Calu3 (cell line): ENCODE results near the gene CTXND1. TPM values are rescaled to one million over a fixed set of nuclear protein-coding genes. Genes with fewer than 3 reads are reported as not detected.

Source experiments
- BruUV-seq: library from RNA; stranded (reverse); fragments of 400-500 nt; replicated peaks from 2 replicates; lab custom pipeline; 2021; lab: Mats Ljungman, UMichigan
- CTCF ChIA-PET: fragments of 300-600 bp; sonication (Branson Sonifier 250); formaldehyde crosslinking; loops from one replicate; lab custom pipeline; 2022; ENCODE audit warnings: antibody characterized with exemption; lab: Charles Lee
- DNase-seq: peaks from one replicate; pipeline ENCODE4 v3.0.0; 2022
- H3K27ac Mint-ChIP-seq: one replicate; pipeline ENCODE4 v1.8.0; 2022; ENCODE audit warnings: mixed read lengths; ENCODE audit not compliant: unreplicated experiment
- H3K27me3 Mint-ChIP-seq: one replicate; pipeline ENCODE4 v1.8.0; 2022; ENCODE audit warnings: mixed read lengths; ENCODE audit not compliant: unreplicated experiment
- H3K36me3 Mint-ChIP-seq: one replicate; pipeline ENCODE4 v1.8.0; 2022; ENCODE audit warnings: mild to moderate bottlenecking, moderate library complexity, mixed read lengths; ENCODE audit not compliant: insufficient read depth, unreplicated experiment
- H3K4me1 Mint-ChIP-seq: one replicate; pipeline ENCODE4 v1.8.0; 2022; ENCODE audit warnings: mild to moderate bottlenecking, low read depth, mixed read lengths; ENCODE audit not compliant: unreplicated experiment
- H3K4me3 Mint-ChIP-seq: one replicate; pipeline ENCODE4 v1.8.0; 2022; ENCODE audit warnings: mild to moderate bottlenecking, low read depth, moderate library complexity, mixed read lengths; ENCODE audit not compliant: unreplicated experiment
- H3K9me3 Mint-ChIP-seq: one replicate; pipeline ENCODE4 v1.8.0; 2022; ENCODE audit warnings: low read depth, mixed read lengths; ENCODE audit not compliant: unreplicated experiment
- intact Hi-C: fragments of 100-400 bp; cut with micrococcal nuclease; formaldehyde crosslinking; loops from one replicate; pipeline ENCODE4 v1.10.0; 2022; ENCODE audit not compliant: unreplicated experiment
- total RNA-seq: library from RNA; stranded (reverse); gene quantifications from 2 replicates; pipeline ENCODE4 v1.2.3, GENCODE V29; 2022
- TF ChIP-seq, protein P1 (sequence below): fragments of 200-600 bp; IDR thresholded peaks from one replicate; pipeline ENCODE4 v1.8.0; 2022; ENCODE audit warnings: antibody characterized with exemption; ENCODE audit not compliant: unreplicated experiment

The CTXND1 gene
- total RNA-seq, 1 experiment from 2014 or later: not detected

DNA sequence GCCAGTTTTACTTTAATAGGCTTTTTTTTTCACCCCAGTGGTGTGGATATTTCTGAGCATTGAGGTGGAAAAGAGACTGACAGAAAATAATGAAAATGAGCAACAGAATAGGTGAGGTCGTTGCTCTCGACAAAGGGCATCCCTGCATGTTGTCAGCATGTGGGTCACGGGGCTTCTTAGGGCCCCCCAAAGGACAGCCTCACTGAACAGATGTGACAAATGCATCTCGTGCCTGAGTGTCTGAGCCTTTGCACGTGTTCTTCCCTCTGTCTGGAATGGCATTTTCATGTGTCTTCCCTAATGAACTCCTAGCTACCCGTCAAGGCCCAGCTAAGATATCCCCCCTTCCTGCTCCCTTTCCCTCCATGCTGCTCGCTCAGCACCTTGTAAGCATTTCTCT is 67.5 kb downstream of the CTXND1 start:
- intact Hi-C loops: no loop called here
- Mint-ChIP-seq H3K4me3 (no peak overlapping the region), H3K27me3 (no peaks in the 10 kb centered on the region), H3K9me3 (no peaks in the 10 kb centered on the region), H3K4me1 (no peaks in the 10 kb centered on the region), H3K27ac (no peak overlapping the region), H3K36me3 (no peaks in the 10 kb centered on the region)
- DNase-seq: no peak
- CTCF ChIA-PET: no interaction called here
- BruUV-seq: no TSS peak
- TF ChIP-seq, protein P1, sequence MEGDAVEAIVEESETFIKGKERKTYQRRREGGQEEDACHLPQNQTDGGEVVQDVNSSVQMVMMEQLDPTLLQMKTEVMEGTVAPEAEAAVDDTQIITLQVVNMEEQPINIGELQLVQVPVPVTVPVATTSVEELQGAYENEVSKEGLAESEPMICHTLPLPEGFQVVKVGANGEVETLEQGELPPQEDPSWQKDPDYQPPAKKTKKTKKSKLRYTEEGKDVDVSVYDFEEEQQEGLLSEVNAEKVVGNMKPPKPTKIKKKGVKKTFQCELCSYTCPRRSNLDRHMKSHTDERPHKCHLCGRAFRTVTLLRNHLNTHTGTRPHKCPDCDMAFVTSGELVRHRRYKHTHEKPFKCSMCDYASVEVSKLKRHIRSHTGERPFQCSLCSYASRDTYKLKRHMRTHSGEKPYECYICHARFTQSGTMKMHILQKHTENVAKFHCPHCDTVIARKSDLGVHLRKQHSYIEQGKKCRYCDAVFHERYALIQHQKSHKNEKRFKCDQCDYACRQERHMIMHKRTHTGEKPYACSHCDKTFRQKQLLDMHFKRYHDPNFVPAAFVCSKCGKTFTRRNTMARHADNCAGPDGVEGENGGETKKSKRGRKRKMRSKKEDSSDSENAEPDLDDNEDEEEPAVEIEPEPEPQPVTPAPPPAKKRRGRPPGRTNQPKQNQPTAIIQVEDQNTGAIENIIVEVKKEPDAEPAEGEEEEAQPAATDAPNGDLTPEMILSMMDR: no peak

DNA sequence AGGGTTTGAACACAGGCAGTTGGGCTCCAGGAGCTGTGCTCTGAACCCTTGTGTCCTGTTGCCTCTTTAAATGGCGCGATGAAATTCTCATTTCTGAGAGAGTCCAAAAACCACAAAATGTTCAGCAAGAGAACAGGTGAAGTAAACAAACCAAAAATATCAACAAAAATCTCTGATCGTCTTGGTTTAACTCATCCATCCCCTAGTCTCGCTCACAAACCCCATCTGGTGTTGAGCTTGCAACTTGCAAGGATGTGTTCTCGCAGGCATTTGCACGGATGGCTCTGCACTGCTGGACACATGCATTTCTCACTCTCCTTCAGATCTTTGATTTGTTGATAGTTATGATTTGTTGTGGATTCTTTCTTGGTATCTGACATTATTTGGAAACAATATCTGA is 68.1 kb downstream of the CTXND1 start:
- intact Hi-C loops: no loop called here
- Mint-ChIP-seq H3K4me1 (no peaks in the 10 kb centered on the region), H3K9me3 (no peaks in the 10 kb centered on the region), H3K27ac (no peak overlapping the region), H3K27me3 (no peaks in the 10 kb centered on the region), H3K4me3 (no peak overlapping the region), H3K36me3 (no peaks in the 10 kb centered on the region)
- TF ChIP-seq, protein P1: no peak
- no peak for DNase-seq
- no TSS peak for BruUV-seq
- CTCF ChIA-PET: no interaction called here

DNA sequence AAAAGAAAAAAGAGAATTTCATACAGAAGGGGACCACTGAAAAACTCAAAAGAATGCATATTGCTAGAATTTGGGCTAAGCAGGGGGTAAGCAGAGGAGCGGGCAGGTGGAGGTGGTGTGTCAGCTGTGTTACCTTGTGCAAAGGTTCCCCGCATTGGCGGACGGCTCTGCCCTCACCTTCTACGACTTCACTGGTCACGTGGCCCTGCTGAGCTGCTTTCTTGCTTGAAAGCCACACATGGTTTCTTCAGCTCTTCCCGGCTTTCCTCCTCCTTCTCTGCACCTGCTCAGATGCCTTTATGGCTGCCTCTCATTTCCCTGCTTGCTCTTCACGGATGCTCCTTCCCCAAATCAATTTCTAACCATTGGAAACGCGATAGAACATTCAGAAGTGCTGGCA is 68.7 kb downstream of the CTXND1 start:
- H3K27ac Mint-ChIP-seq: no peak overlapping the region
- BruUV-seq: no TSS peak
- H3K27me3 Mint-ChIP-seq: no peaks in the 10 kb centered on the region
- TF ChIP-seq, protein P1: no peak
- DNase-seq: no peak
- intact Hi-C loops: no loop called here
- no peaks in the 10 kb centered on the region for H3K36me3 Mint-ChIP-seq
- CTCF ChIA-PET: no interaction called here
- no peaks in the 10 kb centered on the region for H3K9me3 Mint-ChIP-seq
- no peak overlapping the region for H3K4me3 Mint-ChIP-seq
- H3K4me1 Mint-ChIP-seq: no peaks in the 10 kb centered on the region

DNA sequence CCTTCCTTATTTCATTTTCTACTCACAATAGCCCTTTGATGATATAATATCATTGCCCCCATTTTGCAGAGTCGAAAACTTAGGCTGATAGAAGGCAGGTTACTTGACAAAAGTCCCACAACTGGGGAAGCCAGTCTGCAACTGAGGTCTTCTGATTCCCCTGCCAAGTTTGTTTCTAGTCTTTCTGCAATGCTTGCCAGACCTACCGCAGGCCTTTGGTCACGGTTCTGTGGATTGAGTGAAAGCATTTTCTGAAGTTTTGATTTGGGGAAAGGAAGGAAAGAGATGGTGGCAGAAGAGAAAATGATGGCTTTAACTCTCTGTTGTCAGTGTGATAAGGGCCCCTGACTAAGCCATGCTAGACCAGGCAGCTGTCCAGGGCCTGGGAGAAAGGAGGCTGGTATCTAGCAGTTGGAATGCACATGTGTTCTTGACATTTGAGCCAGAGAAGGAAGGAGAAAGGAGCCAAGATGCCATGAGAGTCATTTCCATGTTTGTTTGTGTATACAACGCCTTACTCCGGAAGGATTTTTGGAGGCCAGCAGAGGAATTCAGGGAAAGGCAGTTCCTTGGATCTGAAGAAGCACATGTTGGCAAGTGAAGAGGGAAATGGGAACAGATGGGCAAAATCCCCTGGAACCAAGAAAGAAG is 69.3 kb downstream of the CTXND1 start:
- Mint-ChIP-seq H3K9me3 (no peaks in the 10 kb centered on the region), H3K4me1 (no peaks in the 10 kb centered on the region), H3K36me3 (no peaks in the 10 kb centered on the region), H3K4me3 (no peak overlapping the region), H3K27me3 (no peaks in the 10 kb centered on the region), H3K27ac (no peak overlapping the region)
- intact Hi-C loops: no loop called here
- DNase-seq: no peak
- CTCF ChIA-PET: no interaction called here
- no TSS peak for BruUV-seq
- TF ChIP-seq, protein P1: no peak
